GM12801 (cell line): Measurements from ENCODE around the gene TCAIM.

ENCODE experiments used
- TF ChIP-seq, protein P1 (sequence below): IDR thresholded peaks from one replicate; pipeline ENCODE4 v1.5.1; 2011; ENCODE audit warnings: control low read depth; ENCODE audit not compliant: insufficient read length; ENCODE audit errors: extremely low read depth

TCAIM gene

GRCh38 chr3:44348993-44349392, 10.4 kb downstream of the TCAIM start:
- TF ChIP-seq, protein P1, sequence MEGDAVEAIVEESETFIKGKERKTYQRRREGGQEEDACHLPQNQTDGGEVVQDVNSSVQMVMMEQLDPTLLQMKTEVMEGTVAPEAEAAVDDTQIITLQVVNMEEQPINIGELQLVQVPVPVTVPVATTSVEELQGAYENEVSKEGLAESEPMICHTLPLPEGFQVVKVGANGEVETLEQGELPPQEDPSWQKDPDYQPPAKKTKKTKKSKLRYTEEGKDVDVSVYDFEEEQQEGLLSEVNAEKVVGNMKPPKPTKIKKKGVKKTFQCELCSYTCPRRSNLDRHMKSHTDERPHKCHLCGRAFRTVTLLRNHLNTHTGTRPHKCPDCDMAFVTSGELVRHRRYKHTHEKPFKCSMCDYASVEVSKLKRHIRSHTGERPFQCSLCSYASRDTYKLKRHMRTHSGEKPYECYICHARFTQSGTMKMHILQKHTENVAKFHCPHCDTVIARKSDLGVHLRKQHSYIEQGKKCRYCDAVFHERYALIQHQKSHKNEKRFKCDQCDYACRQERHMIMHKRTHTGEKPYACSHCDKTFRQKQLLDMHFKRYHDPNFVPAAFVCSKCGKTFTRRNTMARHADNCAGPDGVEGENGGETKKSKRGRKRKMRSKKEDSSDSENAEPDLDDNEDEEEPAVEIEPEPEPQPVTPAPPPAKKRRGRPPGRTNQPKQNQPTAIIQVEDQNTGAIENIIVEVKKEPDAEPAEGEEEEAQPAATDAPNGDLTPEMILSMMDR = no peak

DNA sequence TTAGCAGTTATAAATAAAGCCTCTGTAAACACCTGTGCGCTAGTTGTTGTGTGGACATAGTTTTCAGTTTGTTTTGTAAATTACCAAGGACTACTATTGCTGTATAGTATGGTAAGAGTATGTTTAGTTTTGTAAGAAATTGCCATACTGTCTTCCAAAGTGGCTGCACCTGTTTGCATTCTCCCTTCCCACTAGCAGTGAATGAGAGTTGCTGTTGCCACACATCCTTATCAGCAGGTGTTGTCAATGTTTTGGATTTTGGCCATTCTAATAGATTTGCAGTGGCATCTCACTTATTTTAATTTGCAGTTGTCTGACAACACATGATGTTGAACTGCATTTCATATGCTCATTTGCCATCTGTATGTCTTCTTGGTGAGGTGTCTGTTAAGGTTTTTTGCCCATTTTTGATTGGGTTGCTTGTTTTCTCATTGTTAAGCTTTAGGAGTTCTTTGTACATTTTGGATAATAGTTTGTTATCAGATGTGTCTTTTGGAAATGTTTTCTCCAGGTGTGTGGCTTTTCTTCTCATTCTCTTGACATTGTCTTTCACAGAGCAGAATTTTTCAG, 14.9 kb downstream of the TCAIM start:
- TF ChIP-seq, protein P1 = no peak

GRCh38 chr3:44355362-44356033, 16.9 kb downstream of the TCAIM start:
- TF ChIP-seq, protein P1 = no peak

DNA sequence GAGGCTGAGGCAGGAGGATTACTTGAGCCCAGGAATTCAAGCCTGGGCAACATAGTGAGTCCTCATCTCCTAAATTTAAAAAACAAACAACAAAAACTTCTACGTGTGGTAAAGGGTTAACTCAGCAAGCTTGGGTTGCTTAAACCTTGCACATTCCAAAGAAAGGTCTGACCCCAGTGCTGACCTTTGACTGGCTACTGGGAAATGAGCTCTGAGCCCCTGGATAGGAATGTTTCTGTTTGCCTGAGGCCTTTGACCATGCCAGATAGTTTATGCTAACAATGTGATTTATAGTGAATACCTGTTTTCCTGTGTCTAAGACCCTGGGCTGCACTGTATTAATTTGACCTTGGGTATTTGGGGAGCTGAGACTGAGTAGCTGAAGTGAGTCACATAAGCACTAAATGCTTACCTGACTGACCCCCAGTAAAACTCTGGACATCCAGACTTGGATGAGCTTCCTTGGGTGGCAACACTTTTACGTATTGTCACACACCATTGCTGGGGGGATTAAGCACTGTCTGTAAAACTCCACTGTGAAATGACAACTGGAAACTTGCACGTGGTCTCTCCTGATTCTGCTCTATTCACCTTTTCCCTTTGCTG, 20.7 kb downstream of the TCAIM start:
- TF ChIP-seq, protein P1 = no peak

DNA sequence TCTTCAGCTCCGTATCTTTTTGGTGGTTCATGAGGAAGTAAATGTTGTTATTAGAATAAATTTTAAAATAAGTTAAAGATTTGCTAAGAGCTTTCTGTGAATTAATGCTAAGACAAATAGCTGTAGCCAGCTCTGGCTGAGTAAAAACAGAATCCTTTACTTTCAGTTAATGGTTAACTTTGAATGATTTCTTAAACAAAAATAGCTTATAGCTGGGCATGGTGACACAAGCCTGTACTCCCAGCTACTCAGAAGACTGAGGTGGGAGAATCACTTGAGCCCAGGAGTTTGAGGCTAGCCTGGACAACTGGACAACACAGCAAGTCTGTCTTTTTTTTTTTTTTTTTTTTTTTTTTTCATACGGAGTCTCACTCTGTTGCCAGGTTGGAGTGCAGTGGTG, 25.0 kb downstream of the TCAIM start:
- TF ChIP-seq, protein P1 = no peak

GRCh38 chr3:44365952-44366351, 27.4 kb downstream of the TCAIM start:
- TF ChIP-seq, protein P1 = no peak

- TF ChIP-seq, protein P1 = no peak
Observed at GRCh38 chr3:44375450-44375849, 36.9 kb downstream of the TCAIM start.
